ENCODE data around the gene SYNC. TPM values are rescaled to one million over a fixed set of nuclear protein-coding genes. Genes with fewer than 3 reads are reported as not detected.

The SYNC gene
- total and polyA plus RNA-seq, 12 donors: 2.7 to 27.8 (median 14.9) TPM

- no peak for TF ChIP-seq CTCF (IDR thresholded peaks at IDR 0.05)
- no peaks in the 10 kb centered on the region for H3K36me3 ChIP-seq
- DNase-seq: no peak
- no peaks in the 10 kb centered on the region for H3K9me3 ChIP-seq
- H3K4me3 ChIP-seq: no peak overlapping the region
- 86 to 94% methylated on average over 4 of the region's 4 CpGs for WGBS, 2 donors
- no peaks in the 10 kb centered on the region for H3K27me3 ChIP-seq
- ATAC-seq: no peak
- H3K4me1 ChIP-seq: peaks cover 0 to 4% (median 3%) of the 10 kb centered on the region in 9 donors
- intact Hi-C loops (cut with DNase I): loop anchor here in 4 of 10 donors (5.0 to 10.0 kb wide), 3 partner anchors 48 to 365 kb away; partner anchors contain the start of genes FNDC5 (in 3 of the 4) and AZIN2 (in 1 of the 4)
- no peak overlapping the region for H3K27ac ChIP-seq
These were observed 17.2 kb upstream of the SYNC start for GRCh38 chr1:32719681-32720275.

- Histone ChIP-seq H3K4me1 (no peaks in the 10 kb centered on the region), H3K27ac (no peak overlapping the region), H3K9me3 (no peaks in the 10 kb centered on the region), H3K36me3 (no peaks in the 10 kb centered on the region), H3K27me3 (no peaks in the 10 kb centered on the region), H3K4me3 (no peak overlapping the region)
- no peak for TF ChIP-seq CTCF (IDR thresholded peaks at IDR 0.05)
- no peak for ATAC-seq
- intact Hi-C loops (cut with DNase I): loop anchor here in 3 of 10 donors (10.0 kb wide), 2 partner anchors 156 to 366 kb away; partner anchors contain the start of genes FNDC5 (in 3 of the 3) and AZIN2 (in 1 of the 3)
- 95 to 97% methylated on average over 1 of the region's 1 CpG for WGBS, 2 donors
- no peak for DNase-seq
These were observed 16.0 kb upstream of the SYNC start for GRCh38 chr1:32718527-32718926.

- 74 to 84% methylated on average over 2 of the region's 2 CpGs for WGBS, 2 donors
- intact Hi-C loops (cut with DNase I): loop anchor here in 3 of 10 donors (10.0 kb wide), 2 partner anchors 157 to 367 kb away; partner anchors contain the start of genes FNDC5 (in 3 of the 3) and AZIN2 (in 1 of the 3)
- ATAC-seq: no peak
- Histone ChIP-seq H3K36me3 (no peaks in the 10 kb centered on the region), H3K27ac (no peak overlapping the region), H3K27me3 (no peaks in the 10 kb centered on the region), H3K4me3 (no peak overlapping the region), H3K9me3 (no peaks in the 10 kb centered on the region), H3K4me1 (no peaks in the 10 kb centered on the region)
- no peak for DNase-seq
- TF ChIP-seq CTCF (IDR thresholded peaks at IDR 0.05): no peak
These were observed 15.5 kb upstream of the SYNC start for GRCh38 chr1:32718036-32718435.

GRCh38 chr1:32717503-32717902, 14.9 kb upstream of the SYNC start:
- H3K4me1 ChIP-seq: peaks cover 0 to 3% (median 0%) of the 10 kb centered on the region in 9 donors
- no peak for TF ChIP-seq CTCF (IDR thresholded peaks at IDR 0.05)
- H3K9me3 ChIP-seq: no peaks in the 10 kb centered on the region
- ATAC-seq (no peak), DNase-seq (no peak)
- no peak overlapping the region for H3K4me3 ChIP-seq
- no peaks in the 10 kb centered on the region for H3K36me3 ChIP-seq
- intact Hi-C loops (cut with DNase I): loop anchor here in 3 of 10 donors (10.0 kb wide), 2 partner anchors 157 to 367 kb away; partner anchors contain the start of genes FNDC5 (in 3 of the 3) and AZIN2 (in 1 of the 3)
- no peaks in the 10 kb centered on the region for H3K27me3 ChIP-seq
- H3K27ac ChIP-seq: no peak overlapping the region
- 93 to 96% methylated on average over 4 of the region's 4 CpGs for WGBS, 2 donors
